T-helper 1 cell treated with Interleukin-12 subunit alpha and Interleukin-12 subunit beta and Interleukin-4 antibody, amounts not matched to agents 30 ng/mL and 1 ng/mL, for 36 hours (primary cell): ENCODE results near the gene CBX2. TPM values are rescaled to one million over a fixed set of nuclear protein-coding genes. Genes with fewer than 3 reads are reported as not detected.

Experiments used
- intact Hi-C: fragments of 100-400 bp; cut with micrococcal nuclease; formaldehyde crosslinking; loops from one replicate; pipeline ENCODE4 v1.15.1; 2024
- total RNA-seq: library from RNA; stranded (reverse); gene quantifications from 2 replicates; pipeline ENCODE4 v1.2.3, GENCODE V29; 2022

The CBX2 gene
- total RNA-seq, 1 donor from 2014 or later: 2.5 TPM

DNA sequence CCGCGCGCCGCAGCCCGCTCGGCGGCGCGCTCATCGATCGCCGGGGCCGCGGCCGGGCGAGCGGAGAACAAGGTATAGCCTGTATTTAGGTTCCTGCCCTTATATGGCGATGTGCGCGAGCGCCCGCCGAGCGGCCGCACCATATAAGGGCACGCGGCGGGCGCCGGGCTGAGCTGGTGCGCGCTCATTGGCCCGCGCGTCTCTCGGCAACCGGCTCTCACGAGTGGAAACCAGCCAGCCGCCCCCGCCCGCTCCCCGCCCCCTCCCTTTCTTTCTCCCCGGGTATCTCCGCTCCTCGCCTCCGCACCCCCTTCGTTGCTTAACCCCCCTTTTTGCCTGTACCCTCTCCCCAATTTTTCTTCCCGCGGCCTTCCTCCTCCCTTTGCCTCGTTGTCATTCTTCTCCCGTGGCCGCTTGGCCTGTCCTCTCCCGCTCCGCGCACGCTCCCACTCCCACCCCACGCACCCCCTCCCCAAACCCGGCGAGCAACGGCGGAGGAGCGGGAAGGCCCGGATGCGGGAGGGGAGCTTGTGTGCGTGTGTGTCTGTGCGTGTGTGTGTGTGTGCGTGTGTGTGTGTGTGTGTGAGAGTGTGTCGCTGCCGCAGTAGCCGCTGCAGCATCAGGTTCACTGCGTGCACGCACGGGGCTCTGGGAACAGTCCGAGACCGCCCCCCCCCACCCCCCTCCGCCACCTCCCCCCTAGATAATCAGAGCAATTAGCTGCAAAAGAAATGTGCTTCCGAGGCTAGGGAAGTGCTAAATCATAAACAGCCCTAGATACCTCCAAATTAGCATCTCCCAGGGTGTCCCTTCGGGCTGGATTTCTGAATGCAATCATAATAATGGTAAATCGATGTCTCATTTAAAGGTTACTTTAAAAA, 32.4 kb downstream of the CBX2 start:
- intact Hi-C loops: loop anchor here (1.0 to 2.0 kb wide), 4 partner anchors 13 to 187 kb away; partner anchors contain the start of genes CBX4 and CBX8

DNA sequence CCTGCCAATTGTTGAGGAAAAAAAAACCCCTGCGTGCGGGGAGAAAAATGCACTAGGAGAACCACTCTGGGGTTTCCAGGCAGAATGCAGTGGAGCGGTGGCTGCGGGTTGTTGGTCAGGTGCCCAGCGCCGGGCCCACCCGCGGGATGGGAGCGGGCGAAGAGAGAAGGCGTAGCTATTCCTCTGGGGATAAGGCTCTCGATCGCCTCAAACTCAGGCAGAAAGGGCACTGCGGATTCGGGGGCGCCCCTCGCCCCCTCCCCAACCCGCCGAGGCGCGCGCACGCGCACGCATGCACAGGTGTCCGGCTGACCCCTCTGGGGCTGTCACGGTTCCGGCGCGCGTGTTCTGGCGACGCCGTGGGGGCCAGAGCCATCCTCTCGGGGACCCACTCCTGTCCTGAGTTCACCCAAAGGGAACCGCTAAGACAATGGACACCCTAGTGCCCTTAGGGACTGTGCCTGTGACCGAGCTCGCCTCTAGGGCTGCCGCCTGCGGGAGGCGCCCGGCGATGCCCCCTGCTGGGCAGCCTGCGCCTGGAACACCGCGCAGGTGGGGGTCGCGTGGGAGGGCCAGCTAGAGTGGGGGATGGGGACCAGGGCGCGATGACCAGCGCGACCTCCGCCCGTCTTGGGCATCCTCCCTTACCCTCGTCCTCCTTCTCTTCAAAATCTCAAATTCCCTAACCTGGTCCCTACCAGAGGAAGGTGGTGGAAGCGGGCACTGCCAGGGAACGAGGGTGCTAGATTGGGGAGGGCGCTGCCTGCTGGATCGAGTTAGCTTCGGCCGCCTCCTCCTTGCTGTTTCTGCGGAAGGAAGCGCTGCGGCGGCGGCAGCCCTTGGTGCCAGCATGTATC, 33.3 kb downstream of the CBX2 start:
- intact Hi-C loops: loop anchor here (2.0 kb wide), 1 partner anchor 64 kb away; no protein-coding TSS in a partner anchor

DNA sequence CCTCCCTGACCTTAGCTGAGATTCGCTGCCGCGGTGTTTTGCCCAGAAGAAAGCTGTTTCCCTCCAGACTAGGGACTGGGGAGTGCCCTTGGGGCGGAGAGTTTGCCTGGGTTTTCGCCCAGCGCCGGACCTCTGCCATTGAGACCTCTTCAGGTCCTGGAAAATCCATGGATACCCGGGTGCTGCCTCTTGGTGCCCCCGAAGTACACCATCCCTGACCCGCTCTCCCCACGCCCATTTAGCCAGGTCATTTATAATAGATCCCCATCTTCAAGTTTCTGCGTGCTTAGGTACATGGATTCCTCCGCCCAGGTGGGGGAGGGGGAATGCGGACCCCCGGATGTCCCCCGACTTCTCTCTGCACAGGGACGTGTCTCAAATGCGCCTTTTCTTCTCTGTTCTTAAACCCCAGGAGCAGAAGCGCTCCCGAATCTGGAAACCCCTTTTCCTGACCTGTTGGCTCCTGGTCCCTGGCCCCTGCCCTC, 34.0 kb downstream of the CBX2 start:
- intact Hi-C loops: loop anchor here (2.0 kb wide), 1 partner anchor 65 kb away; no protein-coding TSS in a partner anchor

DNA sequence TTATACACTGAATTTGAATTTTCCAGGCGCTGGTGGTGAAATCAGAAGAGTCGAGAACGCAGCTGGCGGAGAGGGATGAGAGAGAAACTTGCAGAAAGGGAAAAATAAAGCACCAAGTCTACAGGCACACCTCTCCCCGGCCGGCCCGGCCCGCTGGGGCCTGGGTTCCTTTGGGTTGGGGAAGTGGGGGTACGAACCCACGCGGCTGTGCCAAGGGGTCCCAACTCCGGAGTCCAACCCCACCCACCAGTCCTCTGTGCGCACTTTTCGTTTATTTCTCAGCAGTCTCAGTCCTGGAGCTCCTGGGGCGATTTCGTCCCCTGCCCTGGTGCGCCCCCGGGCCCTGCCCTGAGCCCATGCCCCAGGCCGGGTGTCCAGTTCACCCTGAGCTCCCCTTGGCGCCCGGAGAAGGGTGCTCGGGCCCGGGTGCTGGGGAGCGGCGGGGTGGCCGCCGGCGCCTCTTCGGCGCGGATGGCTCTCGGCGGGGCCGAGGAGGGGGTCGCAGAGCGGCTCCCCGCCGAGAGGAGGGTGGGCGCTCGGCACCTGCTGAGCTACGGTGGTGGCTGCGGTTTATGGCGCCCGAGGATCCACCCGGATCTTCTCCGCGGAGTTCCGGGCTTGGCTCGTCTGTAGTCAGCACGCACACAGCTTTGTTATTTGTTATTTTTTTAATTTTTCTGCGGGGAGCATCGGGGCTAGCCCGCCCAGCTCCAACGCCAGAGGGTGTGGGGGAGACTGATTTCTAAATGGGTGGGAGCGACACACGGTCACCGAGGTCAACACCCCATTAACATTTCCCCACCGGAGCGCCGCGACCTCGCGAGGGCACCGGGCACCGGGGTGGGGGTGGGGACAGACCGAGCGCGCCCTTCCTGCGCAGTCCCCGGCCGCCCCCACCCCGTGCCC, 34.7 kb downstream of the CBX2 start:
- intact Hi-C loops: no loop called here

DNA sequence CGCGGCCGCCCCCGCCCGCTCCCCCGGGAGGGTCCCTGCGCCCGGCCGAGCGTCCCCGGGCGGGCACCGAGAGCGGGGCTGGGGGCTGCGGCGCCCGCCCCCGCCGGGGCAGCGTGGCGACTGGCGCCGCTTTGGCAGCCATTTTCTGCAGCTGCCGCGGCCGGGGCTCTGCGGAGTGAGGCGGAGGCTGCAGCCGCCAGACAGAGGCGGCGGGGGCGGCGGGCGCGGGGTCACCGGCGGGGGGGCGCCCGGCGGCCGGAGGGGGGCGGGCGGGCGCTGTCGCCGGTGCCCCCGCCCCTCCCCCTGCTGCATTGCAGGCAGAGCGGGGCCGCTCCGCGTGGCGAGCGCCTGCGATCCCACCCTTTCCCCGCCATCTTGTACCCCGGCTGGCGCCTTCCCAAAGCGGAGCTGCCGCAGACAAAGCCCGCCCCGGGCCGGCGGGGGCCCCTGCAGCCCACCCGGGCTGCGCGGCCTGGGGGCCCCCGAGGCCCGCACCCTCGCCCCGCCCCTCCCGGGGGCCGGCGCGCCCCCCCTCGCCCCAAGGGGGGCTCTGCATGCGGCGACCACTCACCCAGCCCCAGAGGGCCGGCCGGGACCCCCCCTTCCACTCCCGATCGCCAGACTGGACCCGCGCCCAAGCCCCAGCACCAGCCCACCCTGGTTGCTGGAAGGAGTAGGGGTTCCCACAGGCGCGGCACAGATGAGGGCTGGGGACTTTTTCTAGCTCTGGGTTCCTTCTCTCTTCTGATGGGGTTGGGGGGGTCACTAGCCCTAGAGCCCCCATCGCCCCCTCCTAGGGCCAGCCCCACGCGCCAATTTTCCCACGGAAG, 35.6 kb downstream of the CBX2 start:
- intact Hi-C loops: no loop called here

DNA sequence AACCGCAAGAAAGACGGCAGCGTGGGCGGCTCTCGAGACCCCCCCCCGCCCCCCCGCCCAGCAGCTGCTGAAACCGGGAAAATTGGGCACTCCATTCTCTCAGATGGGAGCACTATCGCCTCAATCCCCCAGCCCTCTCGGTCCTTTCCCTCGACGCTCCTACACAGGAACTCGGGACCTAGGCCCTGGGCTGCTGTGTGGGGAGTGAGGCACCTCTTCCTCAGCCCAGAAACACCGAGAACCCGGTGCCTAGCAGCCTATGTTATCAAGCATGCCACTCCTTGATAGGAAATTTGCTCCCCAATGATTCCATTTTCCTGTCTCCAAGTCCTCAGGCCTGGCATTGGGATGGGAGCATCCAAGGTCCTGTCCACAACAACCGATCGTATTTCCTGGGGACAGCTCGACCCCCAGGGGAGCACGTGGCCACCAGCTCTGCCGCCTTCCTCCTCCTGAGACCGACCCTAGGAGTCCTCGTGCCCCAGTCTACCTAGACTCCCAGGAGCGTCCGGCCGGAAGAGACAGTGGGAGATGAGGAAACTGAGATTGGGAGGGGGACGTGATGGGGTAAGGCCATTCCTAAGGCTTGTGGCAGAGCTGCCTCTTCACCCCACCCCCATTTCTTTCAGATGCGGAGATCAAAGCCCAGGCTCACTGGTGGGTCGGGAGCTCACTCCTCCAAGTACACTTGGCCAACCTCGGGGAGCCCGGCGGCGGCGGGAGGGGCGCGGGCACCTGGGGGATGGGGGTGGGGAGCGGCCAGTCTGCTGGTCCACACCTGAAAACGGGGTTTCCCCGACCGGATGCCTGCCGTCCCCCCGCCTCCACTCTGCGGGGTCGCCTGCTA, 36.4 kb downstream of the CBX2 start:
- intact Hi-C loops: no loop called here

DNA sequence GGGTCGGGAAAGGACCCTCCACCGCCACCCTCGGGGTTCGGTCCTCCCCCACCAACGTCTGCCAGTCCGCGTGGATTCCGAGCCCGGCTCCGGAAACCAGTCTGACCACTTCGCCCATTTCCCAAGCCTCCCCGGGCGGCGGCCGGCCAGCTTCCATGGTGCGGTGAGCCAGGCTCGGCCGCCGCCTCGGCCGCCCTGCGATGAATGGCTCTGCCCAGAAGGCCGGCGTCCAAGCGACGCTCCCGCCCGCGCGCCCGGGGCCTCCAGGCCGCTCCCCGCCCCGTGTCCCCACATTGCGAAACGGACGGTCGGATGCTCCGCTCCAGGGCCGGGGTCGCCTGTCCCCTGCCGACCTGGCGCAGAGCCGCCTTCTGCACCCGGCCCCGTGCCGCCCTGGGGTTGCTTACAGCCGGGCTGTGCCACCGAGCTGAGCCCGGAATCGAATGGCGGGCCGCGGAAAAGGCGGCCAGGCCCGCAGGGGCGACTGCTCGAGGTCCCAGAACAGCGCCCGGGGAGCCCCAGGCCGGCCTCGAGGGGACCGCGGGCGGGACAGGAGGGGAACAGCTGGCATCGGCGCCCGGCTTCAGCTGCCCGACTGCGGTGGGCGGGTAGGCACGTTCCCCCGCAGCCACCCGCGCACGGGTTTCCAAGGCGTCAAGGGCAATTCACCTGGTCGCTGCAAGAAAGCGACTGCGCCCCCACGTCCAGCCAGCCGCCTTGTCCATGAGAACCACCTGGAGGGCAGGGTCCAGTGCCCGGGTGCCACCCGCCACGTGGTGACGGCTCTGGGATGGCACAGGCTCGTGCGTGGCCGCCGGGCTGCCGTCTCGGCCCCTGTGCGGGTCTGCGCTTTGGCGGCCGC, 37.3 kb downstream of the CBX2 start:
- intact Hi-C loops: no loop called here

DNA sequence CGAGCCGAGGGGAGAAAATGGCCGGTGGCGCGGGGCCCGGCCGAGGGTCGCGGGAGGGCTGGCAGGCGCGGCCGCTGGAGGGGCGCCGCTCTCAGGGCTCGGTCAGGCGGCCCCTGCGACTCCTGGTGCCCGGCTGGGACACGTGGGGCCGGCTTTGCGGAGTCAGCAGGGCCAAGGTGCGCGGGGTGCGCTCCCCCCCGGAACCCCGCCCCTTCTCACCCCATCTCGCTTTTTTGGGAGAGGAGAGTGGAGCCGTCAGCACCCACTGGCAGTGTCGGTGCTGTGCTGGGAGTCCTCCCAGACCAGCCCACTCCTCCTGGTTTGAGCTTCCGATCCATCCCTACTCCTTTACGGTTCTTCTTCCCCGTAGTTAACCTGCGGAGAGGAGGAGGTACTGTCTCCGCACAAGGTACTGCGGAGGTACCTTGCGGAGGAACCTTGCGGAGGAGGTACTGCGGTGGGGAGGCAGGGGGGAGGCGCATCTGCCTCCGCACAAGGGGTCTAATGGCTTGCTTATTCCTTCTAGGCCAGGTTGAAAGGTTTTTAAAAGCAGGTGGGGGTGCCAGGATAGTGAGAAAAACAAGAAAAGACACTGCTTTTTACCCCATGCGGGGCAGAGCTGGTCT, 38.0 kb downstream of the CBX2 start:
- intact Hi-C loops: no loop called here

DNA sequence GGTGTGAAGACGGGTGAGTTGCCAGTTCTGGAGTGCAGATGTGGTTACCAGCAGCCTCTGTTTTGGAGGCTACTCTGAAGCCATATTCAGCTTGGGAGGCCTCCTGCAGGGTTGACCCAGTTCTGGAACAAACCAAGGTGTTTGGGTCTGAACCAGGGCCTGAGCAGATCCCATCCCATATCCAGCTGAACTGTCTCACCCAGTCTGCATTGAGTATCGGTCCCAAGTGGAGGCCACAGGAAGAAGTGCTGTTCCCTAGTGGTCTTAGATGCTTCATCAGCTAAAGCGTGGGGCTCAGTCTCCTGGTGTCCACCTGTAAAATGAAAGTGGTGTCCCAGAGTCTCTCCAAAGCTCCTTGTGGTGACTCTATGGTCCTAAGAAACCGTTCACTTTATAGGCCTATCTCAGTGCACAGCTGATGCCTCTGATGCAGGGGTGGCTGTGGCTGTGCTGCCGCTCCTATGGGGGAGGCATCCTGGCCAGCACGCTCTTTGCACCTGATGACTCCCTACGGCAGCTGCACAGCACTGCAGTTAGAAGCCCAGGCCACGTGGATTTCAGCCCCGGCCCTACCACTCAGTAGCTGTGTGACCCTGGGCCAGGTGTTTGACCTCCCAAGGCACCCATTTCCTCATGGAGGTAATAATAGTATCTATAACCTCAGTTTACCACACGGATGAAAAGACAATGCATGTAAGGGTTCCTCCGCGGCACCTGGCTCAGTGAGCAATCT, 40.2 kb downstream of the CBX2 start:
- intact Hi-C loops: no loop called here

DNA sequence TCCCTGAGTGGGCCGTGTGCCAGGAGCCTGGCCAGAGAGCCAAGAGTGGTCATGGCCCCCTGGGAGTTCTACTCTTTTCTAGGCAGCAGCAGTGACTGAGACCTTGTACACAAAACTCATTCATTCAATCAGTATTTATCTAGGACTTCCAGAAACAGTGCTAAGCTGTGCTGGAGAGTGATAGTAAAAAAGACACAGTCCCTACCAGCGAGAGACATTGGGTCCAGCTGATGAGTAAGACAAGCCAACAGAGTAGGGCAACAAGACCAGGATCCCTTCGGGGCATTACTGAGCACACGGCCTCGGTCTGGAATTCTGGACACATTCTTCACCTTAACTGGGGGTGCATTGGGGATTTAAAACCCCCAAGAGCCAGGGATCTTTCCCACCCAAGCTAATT, 41.1 kb downstream of the CBX2 start:
- intact Hi-C loops: no loop called here

DNA sequence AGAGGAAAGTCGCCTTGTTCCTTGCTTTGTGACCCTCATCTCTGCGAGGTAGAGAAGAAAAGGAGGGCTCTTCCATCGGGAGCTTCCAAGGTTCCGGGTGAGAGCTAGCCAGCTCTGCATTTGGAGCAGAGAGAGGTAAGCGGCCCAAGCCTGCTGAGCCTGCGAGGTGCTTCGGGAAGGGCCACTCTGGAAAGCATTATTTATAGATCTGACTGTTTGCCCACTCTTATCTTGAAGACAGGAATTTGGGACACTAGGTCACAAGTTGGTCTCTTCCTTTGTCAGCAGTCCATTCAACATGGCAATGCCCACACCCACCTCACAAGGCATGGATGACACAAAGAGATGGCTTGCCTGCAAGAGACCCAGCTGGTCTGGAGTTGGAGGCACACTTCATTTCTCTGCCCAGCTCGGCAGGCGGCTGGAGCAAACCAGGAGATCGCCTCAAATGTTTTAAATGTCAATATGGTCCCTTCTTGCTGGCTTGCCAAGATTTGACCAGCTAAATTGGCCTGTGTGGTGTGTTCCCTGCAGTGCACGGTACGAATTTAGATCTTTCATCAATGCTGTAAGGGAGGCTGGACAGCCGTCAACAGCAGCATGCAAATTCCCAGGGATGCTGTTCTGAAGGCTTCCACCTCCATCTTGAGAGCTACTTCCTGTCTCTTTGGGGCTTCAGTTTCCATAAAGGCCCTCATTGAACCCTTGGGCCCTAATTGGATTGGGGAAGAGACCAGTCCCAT, 41.8 kb downstream of the CBX2 start:
- intact Hi-C loops: no loop called here

DNA sequence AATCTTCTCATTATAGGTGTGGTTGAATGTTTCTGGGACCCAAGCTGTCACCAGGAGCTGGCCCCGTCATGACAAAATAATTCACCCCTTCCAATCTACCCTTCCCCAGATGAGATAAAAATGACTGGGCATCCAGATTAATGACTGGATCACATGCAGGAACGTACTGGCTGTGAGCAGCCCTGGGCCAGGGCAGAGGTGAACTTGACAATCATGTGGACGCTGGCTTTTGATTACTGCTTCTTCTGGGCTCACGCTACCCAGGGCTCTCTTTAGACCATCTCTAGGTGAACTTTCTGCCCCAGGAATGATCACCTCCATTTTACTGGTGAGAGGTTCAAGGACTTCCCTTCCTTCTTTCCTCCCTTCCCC, 43.0 kb downstream of the CBX2 start:
- intact Hi-C loops: no loop called here

DNA sequence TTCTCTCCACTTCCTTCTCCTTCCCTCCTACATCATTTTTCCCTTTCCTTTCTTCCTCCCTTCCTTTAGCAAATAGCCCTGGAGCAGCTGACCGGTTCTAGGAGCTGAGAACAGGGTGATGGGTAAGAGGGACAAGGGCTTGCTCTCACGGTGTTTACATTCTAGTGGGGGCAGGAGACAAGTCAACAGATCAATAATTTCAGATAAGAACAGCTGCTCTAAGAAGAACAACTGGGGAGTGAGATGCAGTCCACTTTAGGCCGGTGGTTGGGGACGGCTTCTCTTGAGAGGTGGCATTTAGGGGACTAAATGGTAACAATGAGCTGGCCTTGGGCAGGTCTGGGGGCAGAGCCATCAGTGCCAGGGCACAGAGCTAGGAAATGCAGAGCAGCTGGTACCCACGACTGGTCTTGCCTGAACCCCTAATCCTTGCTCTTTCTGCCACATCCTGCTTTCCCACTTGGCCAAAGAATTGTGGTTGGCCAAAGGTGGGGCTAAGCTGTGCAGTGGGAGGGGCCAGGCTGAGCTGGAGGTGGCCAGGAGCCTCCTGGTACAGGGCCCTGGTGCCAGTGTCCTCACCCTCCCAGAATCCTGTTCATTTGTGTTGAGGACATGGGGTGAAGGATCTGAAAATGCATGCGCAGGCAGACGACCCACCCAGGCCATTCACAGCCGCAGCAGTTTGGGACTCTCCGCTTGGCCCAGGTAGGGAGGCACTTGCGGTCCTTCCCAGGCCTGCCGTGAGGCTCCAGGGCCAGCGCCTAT, 43.6 kb downstream of the CBX2 start:
- intact Hi-C loops: no loop called here

DNA sequence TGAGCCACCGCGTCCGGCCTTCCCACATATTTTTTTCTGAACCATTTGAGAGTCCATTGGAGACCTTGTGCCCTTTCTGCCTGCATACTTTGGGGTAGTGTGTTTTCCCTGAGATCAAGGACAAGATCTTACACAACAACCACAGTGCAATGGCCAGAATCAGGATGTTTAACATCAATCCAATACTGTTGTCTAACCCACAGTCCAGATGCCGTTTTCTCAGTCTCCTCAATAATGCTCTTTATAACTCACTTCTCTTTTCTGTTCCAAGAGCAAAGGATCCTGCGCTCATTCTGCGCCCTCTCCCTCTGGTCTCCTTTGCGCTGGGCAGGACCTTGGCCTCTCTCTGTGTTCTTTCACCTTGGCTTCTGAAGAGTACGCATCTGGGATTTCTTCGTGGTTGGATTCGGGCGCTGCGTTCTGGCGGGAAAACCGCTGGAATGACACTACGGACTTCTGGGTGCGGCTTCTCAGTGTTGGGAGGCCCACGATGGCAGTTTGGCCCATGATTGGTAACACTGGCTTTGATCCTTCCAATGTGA, 44.7 kb downstream of the CBX2 start:
- intact Hi-C loops: no loop called here

DNA sequence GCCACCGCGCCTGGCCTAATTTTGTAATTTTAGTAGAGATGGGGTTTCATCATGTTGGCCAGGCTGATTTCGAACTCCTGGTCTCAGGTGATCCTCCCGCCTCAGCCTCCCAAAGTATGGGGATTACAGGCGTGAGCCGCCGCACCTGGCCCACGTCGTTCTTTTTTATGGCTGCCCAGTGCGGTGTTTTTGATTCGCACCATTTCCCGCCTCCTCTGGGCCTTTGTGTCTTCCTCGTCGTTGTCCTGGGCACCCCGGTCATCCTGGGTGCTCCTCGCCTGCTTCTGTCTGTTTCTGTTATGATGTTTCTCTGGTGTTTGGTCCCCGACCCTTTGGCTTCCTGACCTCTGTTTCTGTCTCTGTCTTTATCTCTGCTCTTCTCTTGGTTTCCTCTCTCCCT, 46.3 kb downstream of the CBX2 start:
- intact Hi-C loops: no loop called here
